HepG2 (cell line): Measurements from ENCODE around the gene ANKHD1. TPM values are rescaled to one million over a fixed set of nuclear protein-coding genes. Genes with fewer than 3 reads are reported as not detected.

Source experiments
- ARID3A ChIP-seq: IDR thresholded peaks from 2 replicates; pipeline ENCODE4 v1.6.1; 2012; ENCODE audit warnings: low read depth, low read length, improper control_type of control experiment
- CEBPB ChIP-seq: IDR thresholded peaks from 2 replicates; pipeline ENCODE4 v1.6.1; 2011; ENCODE audit warnings: low read depth, low read length, improper control_type of control experiment, borderline replicate concordance
- FOXA3 ChIP-seq: IDR thresholded peaks from 2 replicates; pipeline ENCODE4 v1.6.1; 2016; ENCODE audit warnings: missing genetic modification reagents, missing compliant biosample characterization
- IRF9 ChIP-seq: sonication (generic); formaldehyde crosslinking; IDR thresholded peaks from 2 replicates; pipeline ENCODE4 v1.8.0; 2022; ENCODE audit warnings: missing genetic modification reagents, mild to moderate bottlenecking, borderline replicate concordance
- MYC ChIP-seq: sonication (generic); formaldehyde crosslinking; IDR thresholded peaks from 2 replicates; pipeline ENCODE4 v1.9.0; 2021; ENCODE audit warnings: missing genetic modification reagents, borderline replicate concordance
- SOX5 ChIP-seq: IDR thresholded peaks from 2 replicates; pipeline ENCODE4 v1.6.1; 2016; ENCODE audit warnings: borderline replicate concordance
- SOX6 ChIP-seq, 2 experiments: fragments of 450-650 bp in 1 of 2; sonication (generic) in 1 of 2; formaldehyde crosslinking in 1 of 2; IDR thresholded peaks; 2 replicates each; pipeline versions ENCODE4 v1.4.0 to v1.6.1; 2017 to 2020; ENCODE audit warnings: antibody characterized with exemption in 1 of 2, mild to moderate bottlenecking in 1 of 2, missing genetic modification reagents in 1 of 2
- SRY ChIP-seq: sonication (generic); formaldehyde crosslinking; IDR thresholded peaks from 2 replicates; pipeline ENCODE4 v1.8.0; 2022; ENCODE audit warnings: mild to moderate bottlenecking, missing genetic modification reagents
- STAT5B ChIP-seq: sonication (generic); formaldehyde crosslinking; IDR thresholded peaks from 2 replicates; pipeline ENCODE4 v1.4.0; 2020; ENCODE audit warnings: missing genetic modification reagents
- TARDBP ChIP-seq: sonication (generic); formaldehyde crosslinking; IDR thresholded peaks from 2 replicates; pipeline ENCODE4 v1.8.0; 2022; ENCODE audit warnings: mild to moderate bottlenecking, missing genetic modification reagents
- TBX2 ChIP-seq: sonication (generic); formaldehyde crosslinking; IDR thresholded peaks from 2 replicates; pipeline ENCODE4 v1.5.0; 2020; ENCODE audit warnings: missing genetic modification reagents, mild to moderate bottlenecking, borderline replicate concordance
- ZBTB34 ChIP-seq: sonication (generic); formaldehyde crosslinking; IDR thresholded peaks from 2 replicates; pipeline ENCODE4 v1.8.0; 2022; ENCODE audit warnings: mild to moderate bottlenecking, missing genetic modification reagents
- ZBTB38 ChIP-seq: sonication (generic); formaldehyde crosslinking; IDR thresholded peaks from 2 replicates; pipeline ENCODE4 v1.5.1; 2020; ENCODE audit warnings: mild to moderate bottlenecking, missing genetic modification reagents
- ZBTB46 ChIP-seq: sonication (generic); formaldehyde crosslinking; IDR thresholded peaks from 2 replicates; pipeline ENCODE4 v1.4.0; 2020; ENCODE audit warnings: mild to moderate bottlenecking, missing genetic modification reagents, borderline replicate concordance
- ZFY ChIP-seq: sonication (generic); formaldehyde crosslinking; IDR thresholded peaks from 2 replicates; pipeline ENCODE4 v1.4.0; 2020; ENCODE audit warnings: missing genetic modification reagents
- ZNF317 ChIP-seq: sonication (generic); formaldehyde crosslinking; IDR thresholded peaks from 2 replicates; pipeline ENCODE4 v1.5.0; 2020; ENCODE audit warnings: mild to moderate bottlenecking, missing genetic modification reagents
- ZNF646 ChIP-seq: sonication (generic); formaldehyde crosslinking; IDR thresholded peaks from 2 replicates; pipeline ENCODE4 v1.9.0; 2021; ENCODE audit warnings: mild to moderate bottlenecking, missing genetic modification reagents
- ZNF879 ChIP-seq: sonication (generic); formaldehyde crosslinking; IDR thresholded peaks from 2 replicates; pipeline ENCODE4 v1.8.1; 2023; ENCODE audit warnings: missing genetic modification reagents
- polyA plus RNA-seq, 8 experiments: library from polyadenylated mRNA; depleted of rRNA in 3 of 8; stranded (reverse) in 7 of 8; unstranded in 1 of 8; fragments of >200 nt; fragmentation: Illumina TruSeq in 4 of 8; extraction: Trizol in 4 of 8; gene quantifications; 2 replicates each; pipeline versions ENCODE4 v1.2.1 to v1.2.3, GENCODE V29; 2011 to 2016; ENCODE audit warnings: low read depth in 4 of 8, missing spikeins in 1 of 8, mixed read lengths in 1 of 8; ENCODE audit not compliant: insufficient read depth in 1 of 8
- total RNA-seq, 5 experiments: library from RNA; depleted of rRNA; stranded (reverse); fragments of >200 nt; fragmentation: Illumina TruSeq; extraction: Trizol; gene quantifications; 2 replicates each; pipeline ENCODE4 v1.2.3, GENCODE V29; 2016; ENCODE audit warnings: low read depth in 1 of 5

Gene ANKHD1
- total and polyA plus RNA-seq, 2 of the 13 experiments (the other 11 are each of a cell fraction or from before 2014, with no cell fraction given) = 69.9 to 82.0 TPM

- peak; percentile 60 for TF ChIP-seq ARID3A
- TF ChIP-seq ZNF646 (CRISPR knock-in tag) = 0 out of 2 replicates have a peak, but pooled peaks have one; percentile 1
- no peak for TF ChIP-seq SRY
- peak; percentile 60 for TF ChIP-seq FOXA3 (CRISPR knock-in tag)
- no peak for TF ChIP-seq SOX6 (IDR thresholded peaks at IDR 0.05)
- TF ChIP-seq SOX6 (CRISPR knock-in tag; IDR thresholded peaks at IDR 0.05) = peak; percentile 71
- TF ChIP-seq TBX2 (CRISPR knock-in tag) = no peak
- TF ChIP-seq ZFY (CRISPR knock-in tag) = no peak
- TF ChIP-seq MYC (CRISPR knock-in tag) = no peak
- TF ChIP-seq STAT5B (CRISPR knock-in tag) = no peak
- no peak for TF ChIP-seq TARDBP (CRISPR knock-in tag)
- TF ChIP-seq CEBPB = peak; percentile 21; the same call in 1 of the 2 replicates
- TF ChIP-seq ZBTB38 (CRISPR knock-in tag) = no peak
- no peak for TF ChIP-seq ZBTB46 (CRISPR knock-in tag)
- TF ChIP-seq ZBTB34 = no peak
- no peak for TF ChIP-seq IRF9 (CRISPR knock-in tag)
- peak; percentile 71; the same call in 1 of the 2 replicates for TF ChIP-seq SOX5
- no peak for TF ChIP-seq ZNF317 (CRISPR knock-in tag)
- no peak for TF ChIP-seq ZNF879 (CRISPR knock-in tag)
Measured at GRCh38 chr5:140497897-140498296, 96.3 kb downstream of the ANKHD1 start (continued).
